NCI-H2227 treated with DMSO at 0.1 percent for 48 hours (cell line): ENCODE measurements around the gene KCNB1.

Experiments
- DNase-seq: peaks from one replicate; lab custom pipeline; 2025; lab: John Stamatoyannopoulos, UW

The KCNB1 gene

GRCh38 chr20:49469060-49469459 lies 13.4 kb downstream of the KCNB1 start:
- no peak for DNase-seq

GRCh38 chr20:49468412-49468811 lies 14.1 kb downstream of the KCNB1 start:
- DNase-seq: no peak

DNA sequence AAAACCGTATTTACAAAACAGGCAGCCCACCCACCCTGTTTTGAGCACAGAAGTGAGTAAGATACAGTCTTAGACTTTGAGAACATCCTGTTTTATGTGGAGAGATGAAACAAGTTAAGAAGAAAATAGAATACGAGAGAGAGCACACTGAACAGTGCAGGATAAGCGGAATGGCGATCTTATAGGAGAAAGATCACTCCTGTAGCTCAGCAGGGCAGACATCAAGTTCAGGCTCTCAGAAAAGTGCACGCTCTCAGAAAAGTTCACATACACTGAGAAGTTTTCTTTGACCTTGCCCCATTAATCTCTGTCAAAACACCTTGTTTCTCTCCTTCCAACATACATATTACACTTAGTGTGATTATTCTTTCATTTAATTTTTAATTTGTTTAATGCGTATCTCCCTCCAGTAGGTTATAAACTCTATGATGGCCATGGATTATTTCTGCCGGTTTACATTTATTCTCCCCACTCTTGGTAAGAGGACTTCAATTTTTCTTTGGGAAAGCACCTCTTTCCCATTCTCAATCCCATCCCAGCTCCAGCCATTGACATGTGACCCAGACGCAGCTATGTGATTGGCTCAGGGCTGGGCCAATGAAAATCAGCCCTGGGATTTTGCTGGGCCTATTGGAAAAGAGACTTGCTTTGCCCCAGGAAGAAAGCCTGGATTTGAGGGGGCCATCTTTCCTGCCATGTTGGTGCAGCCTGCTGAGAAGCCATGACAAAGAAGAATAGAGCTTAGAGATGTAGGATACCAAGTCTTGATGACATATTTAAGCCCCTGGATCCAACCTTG lies 16.2 kb downstream of the KCNB1 start:
- DNase-seq: no peak

DNA sequence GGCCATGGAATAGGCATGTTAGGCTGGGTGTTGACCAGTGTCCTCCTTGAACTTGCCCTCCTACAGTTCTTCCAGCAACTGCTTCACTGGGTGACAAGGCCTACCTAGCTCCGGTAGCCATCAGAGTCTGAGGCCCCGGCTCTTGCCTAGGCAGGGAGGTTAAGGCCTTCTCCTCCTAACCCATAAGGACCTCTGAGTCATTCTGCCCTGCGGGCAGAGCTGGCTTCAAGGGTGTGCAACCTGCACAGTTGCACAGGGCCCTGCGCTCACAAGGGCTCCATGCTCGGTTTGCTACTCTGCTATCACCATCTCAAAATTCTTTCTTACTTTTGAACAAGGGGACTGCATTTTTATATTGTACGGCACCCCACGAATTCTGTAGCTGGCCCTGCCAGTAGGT lies 17.9 kb downstream of the KCNB1 start:
- no peak for DNase-seq

- no peak for DNase-seq
Measured at GRCh38 chr20:49462626-49463025, 19.8 kb downstream of the KCNB1 start.

- DNase-seq: no peak
Measured at GRCh38 chr20:49461894-49462620, 20.4 kb downstream of the KCNB1 start.

- no peak for DNase-seq
Measured at GRCh38 chr20:49460916-49461315, 21.6 kb downstream of the KCNB1 start.

DNA sequence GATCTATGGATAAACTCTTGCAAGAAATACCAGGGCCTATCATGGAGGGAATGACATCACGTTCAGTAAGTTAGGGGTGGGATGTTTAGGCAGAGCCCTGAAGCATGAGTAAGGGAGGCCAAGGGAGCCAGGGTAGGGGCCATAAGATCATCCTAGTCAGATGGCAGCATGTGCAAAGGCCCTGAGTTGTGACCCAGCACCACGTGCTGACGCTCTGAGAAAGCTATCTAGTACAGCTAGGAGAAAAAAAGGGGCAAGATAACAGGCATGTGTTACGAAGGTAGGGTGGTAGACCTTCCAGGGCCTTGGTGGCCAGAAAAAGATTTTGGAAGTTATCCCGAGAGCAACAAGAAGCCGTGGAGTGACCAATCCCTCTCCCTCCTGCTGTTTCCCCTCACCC lies 22.3 kb downstream of the KCNB1 start:
- DNase-seq: no peak

GRCh38 chr20:49459684-49460083 lies 22.8 kb downstream of the KCNB1 start:
- DNase-seq: no peak

DNA sequence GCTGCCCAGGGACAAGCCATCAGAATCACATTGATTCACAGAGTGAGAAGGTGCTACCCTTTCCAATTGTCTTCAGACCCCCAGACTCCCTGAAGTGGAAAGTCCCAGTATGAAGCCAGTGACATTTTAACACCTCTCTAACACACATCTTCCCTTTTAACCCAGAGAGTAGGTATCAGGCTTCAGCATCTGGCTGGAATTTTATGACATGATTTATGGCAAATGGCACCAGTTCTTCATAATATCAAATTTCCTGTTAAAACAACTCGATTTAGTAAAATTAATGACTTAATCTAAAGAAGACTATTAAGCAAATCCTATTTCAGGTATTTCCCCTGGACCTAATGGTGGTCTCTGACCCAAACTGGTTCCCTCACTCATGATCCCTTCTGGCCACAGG lies 25.0 kb downstream of the KCNB1 start:
- DNase-seq: no peak

DNA sequence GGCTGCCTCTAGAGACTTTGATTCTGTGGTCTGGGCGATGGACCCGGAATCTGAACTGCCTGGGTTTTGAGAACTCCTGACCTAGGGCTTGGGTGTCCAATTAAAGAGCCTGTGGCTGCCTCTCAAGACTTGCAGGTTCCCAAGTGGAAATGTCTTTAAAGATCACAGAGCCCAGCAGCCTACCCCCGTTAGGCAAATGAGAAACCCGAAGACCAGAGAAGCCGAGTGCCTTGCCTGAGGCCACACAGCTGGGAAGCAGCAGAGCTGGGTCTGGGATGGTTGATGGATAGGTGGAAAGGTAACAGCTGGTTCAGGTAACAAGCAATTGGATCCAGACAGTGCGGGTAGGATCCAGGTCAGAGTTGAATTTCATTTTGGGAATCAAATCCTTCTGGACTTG lies 25.8 kb downstream of the KCNB1 start:
- DNase-seq: no peak

DNA sequence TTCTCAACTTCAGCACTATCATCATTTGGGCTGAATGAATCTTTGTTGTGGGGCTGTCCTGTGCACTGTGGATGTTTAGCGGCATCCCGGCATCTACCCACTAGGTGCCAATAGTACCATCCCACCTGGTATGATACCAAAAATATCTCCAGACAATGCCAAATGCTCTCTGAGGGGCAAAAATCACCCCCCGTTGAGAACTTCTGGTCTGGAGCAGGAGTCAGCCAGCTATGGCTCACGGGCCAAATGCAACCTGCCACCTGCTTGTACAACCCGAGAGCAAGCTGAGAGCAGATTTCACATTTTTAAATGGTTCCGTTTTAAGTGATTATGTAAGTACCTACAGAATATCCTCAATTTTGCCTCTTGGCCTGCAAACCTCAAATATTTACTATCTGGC lies 26.8 kb downstream of the KCNB1 start:
- DNase-seq: no peak

GRCh38 chr20:49452011-49452482 lies 30.4 kb downstream of the KCNB1 start:
- DNase-seq: no peak

GRCh38 chr20:49450281-49450721 lies 32.2 kb downstream of the KCNB1 start:
- peak; percentile 79 for DNase-seq

DNA sequence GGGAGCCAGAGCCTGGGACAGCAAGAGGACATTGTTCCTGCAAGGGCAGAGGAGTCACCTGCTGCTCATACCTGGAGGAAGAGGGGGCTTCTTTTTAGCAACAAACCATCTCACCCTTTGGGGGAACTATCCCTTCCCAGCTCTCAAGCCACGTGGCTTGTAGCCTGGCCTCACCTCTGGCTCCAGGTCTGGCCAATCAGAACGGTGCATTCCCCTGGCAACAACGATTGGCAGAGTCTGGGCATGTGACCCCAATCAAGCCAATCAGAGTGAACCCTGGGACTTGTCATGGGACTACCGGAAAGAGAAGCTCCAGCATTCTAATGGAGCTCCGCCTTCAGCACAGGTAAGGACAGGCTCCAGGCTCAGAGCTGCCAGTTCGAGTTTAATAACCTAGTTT lies 33.6 kb downstream of the KCNB1 start:
- DNase-seq: no peak

DNA sequence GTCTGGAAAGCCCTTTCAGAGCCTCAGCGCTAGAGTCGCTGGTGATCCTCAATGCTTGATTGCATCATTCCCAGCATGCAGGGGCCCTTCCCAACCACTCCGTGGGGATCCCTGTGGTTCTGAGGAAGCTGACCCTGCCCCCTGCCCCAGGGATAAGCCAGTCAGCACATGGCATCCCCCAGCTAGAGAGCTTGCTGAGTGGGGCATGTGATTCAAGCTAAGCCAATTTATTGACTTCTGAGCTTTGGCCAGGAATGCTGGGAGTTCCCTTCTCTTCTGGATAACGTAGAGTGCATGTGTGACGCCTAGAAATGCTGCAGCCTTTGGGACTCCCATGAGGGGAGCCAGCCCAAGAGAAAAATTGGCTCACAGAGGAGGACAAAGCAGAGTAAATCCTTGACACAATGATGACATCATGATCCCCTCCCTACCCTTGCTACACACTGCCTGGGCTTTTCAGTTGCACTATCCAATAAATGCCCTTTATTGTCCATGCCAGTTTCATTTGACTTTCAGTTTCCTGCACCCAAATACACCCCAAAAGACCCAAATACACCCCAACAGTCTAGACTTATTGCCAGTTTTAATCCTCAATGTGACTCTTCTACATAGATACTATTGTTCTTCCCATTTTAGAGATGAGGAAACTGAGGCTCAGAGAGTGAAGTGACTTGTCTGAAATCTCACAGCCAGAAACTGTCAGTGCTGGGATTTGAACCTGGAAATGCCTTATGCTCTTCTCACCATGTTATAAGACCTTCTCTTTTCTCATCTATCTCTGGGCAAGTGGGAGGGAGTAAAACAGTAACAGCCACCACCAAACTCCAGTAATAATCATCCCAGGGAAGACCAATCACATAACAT lies 34.3 kb downstream of the KCNB1 start:
- DNase-seq: no peak

GRCh38 chr20:49447364-49447763 lies 35.1 kb downstream of the KCNB1 start:
- DNase-seq: no peak

DNA sequence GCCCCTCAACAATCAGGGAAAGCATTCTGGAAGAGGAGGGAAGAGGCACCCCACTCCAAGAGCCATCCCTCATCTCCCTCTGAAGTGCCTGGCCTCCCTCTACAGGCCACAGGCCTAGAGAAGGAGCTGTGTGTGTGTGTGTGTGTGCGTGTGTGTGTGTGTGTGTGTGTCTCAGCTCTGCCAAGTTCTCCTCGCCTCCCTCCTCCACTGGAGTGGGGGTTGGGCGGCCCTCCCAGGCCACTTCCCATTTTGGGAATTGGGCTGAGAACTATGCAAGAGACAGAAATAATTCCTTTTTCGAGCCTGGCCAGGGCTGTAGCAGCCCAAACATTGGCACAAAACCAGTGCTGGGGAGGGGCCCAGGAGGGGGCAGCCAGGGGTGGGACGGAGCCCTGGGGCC lies 35.7 kb downstream of the KCNB1 start:
- DNase-seq: peak; percentile 49

- no peak for DNase-seq
Measured at GRCh38 chr20:49446080-49446479, 36.4 kb downstream of the KCNB1 start.

- no peak for DNase-seq
Measured at GRCh38 chr20:49445176-49445575, 37.3 kb downstream of the KCNB1 start.

GRCh38 chr20:49444553-49444990 lies 37.9 kb downstream of the KCNB1 start:
- no peak for DNase-seq

- no peak for DNase-seq
Measured at GRCh38 chr20:49437057-49437456, 45.4 kb downstream of the KCNB1 start.
